SU-DHL-6 (cell line): ENCODE results near the gene NEK11.

ENCODE experiments used
- H2AFZ ChIP-seq: fragments of 200-600 bp; sonication (generic); 2 replicates; pipeline ENCODE4 v1.6.1; 2014; ENCODE audit warnings: low read depth, mild to moderate bottlenecking, moderate library complexity, mixed read lengths, antibody characterized with exemption, low read length; ENCODE audit not compliant: severe bottlenecking
- H3F3A ChIP-seq: fragments of 200-600 bp; shearing (Covaris generic); 2 replicates; pipeline ENCODE4 v1.6.0; 2016; ENCODE audit warnings: antibody characterized with exemption, mild to moderate bottlenecking; ENCODE audit not compliant: insufficient read depth
- H3K27ac ChIP-seq: fragments of 200-600 bp; sonication (generic); 2 replicates; pipeline ENCODE4 v1.5.1; 2016; ENCODE audit warnings: low read depth, mild to moderate bottlenecking, low read length, moderate library complexity, mixed read lengths
- H3K27me3 ChIP-seq: fragments of 200-600 bp; sonication (generic), shearing (Covaris generic); 2 replicates; pipeline ENCODE4 v1.6.0; 2014; ENCODE audit warnings: mild to moderate bottlenecking, low read length
- H3K36me3 ChIP-seq: fragments of 200-600 bp; sonication (generic); 2 replicates; pipeline ENCODE4 v1.6.1; 2014; ENCODE audit warnings: mild to moderate bottlenecking, low read length, mixed read lengths
- H3K4me2 ChIP-seq: fragments of 300-600, 200-600 bp; shearing (Covaris generic), sonication (generic); 2 replicates; pipeline ENCODE4 v1.6.0; 2014; ENCODE audit warnings: low read length, low read depth, mild to moderate bottlenecking; ENCODE audit not compliant: poor library complexity, severe bottlenecking
- H3K4me3 ChIP-seq: fragments of 200-600 bp; sonication (generic); 2 replicates; pipeline ENCODE4 v1.5.1; 2014; ENCODE audit warnings: antibody characterized with exemption, low read length, mild to moderate bottlenecking, mixed read lengths; ENCODE audit not compliant: insufficient read depth, poor library complexity, severe bottlenecking
- H3K79me2 ChIP-seq: fragments of 200-600 bp; sonication (generic); 2 replicates; pipeline ENCODE4 v1.6.1; 2014; ENCODE audit warnings: mild to moderate bottlenecking, low read length, moderate library complexity; ENCODE audit not compliant: insufficient read depth
- H3K9ac ChIP-seq: fragments of 200-600 bp; sonication (generic); 2 replicates; pipeline ENCODE4 v1.7.0; 2014; ENCODE audit warnings: mild to moderate bottlenecking, low read length
- H3K9me2 ChIP-seq: fragments of 200-600 bp; sonication (generic); replicated peaks from 2 replicates; pipeline ENCODE4 v1.6.1; 2014; ENCODE audit warnings: low read length; ENCODE audit not compliant: insufficient read depth
- H3K9me3 ChIP-seq: fragments of 200-600 bp; sonication (generic); 2 replicates; pipeline ENCODE4 v1.6.1; 2014; ENCODE audit warnings: low read length, mixed read lengths; ENCODE audit not compliant: insufficient read depth
- H4K20me1 ChIP-seq: fragments of 200-600 bp; sonication (generic); 2 replicates; pipeline ENCODE4 v1.6.1; 2014; ENCODE audit warnings: low read depth, mild to moderate bottlenecking, antibody characterized with exemption, low read length, moderate library complexity, mixed read lengths
- CTCF ChIP-seq: fragments of 200-600 bp; sonication (generic); IDR thresholded peaks from one replicate; pipeline ENCODE4 v1.5.1; 2017; ENCODE audit warnings: antibody characterized with exemption, mild to moderate bottlenecking, low read length, moderate library complexity; ENCODE audit not compliant: insufficient read depth, poor library complexity, severe bottlenecking
- EZH2phosphoT487 ChIP-seq: fragments of 200-600 bp; sonication (generic), shearing (Covaris generic); conservative IDR thresholded peaks from 2 replicates; pipeline ENCODE4 v1.6.1; 2018; ENCODE audit warnings: mild to moderate bottlenecking, antibody characterized with exemption, low read length, moderate library complexity, mixed read lengths

NEK11 gene

DNA sequence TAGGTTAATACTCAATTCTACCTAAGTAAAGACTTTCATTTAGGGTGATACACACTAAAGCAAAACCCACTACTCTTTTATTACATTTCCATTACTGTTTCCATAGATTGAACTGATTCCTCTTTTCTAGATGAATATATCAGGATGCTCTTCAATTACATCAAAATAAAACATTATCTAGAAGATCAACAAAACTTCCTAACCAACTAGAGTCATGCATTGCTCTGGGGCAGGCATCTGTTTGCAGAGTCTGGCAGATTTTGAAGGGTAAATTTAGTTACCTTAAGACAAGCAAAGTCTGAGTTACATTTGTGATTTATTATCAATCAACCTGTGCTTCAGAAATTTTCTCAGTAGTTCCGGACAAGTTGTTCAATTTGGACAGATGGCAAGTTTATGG, 117.1 kb downstream of the NEK11 start:
- Histone ChIP-seq H2AFZ (no peak overlapping the region), H3K27ac (no peak overlapping the region), H3K27me3 (no peaks in the 10 kb centered on the region), H3K4me2 (no peak overlapping the region), H3K9me3 (no peaks in the 10 kb centered on the region), H3K4me3 (no peak overlapping the region), H3K9me2 (no peaks in the 10 kb centered on the region), H3K36me3 (no peaks in the 10 kb centered on the region), H3K79me2 (no peaks in the 10 kb centered on the region), H3F3A (no peaks in the 10 kb centered on the region), H3K9ac (no peak overlapping the region), H4K20me1 (no peaks in the 10 kb centered on the region)
- no peak for TF ChIP-seq EZH2phosphoT487

GRCh38 chr3:131147534-131147933, 120.9 kb downstream of the NEK11 start:
- Histone ChIP-seq H3K9ac (no peak overlapping the region), H3K9me2 (no peaks in the 10 kb centered on the region), H3K27ac (no peak overlapping the region), H3K9me3 (no peaks in the 10 kb centered on the region), H3K79me2 (no peaks in the 10 kb centered on the region), H3F3A (no peaks in the 10 kb centered on the region), H2AFZ (no peak overlapping the region), H3K27me3 (no peaks in the 10 kb centered on the region), H3K4me3 (no peak overlapping the region), H3K4me2 (no peak overlapping the region), H3K36me3 (no peaks in the 10 kb centered on the region), H4K20me1 (no peaks in the 10 kb centered on the region)
- TF ChIP-seq EZH2phosphoT487 (no peak), CTCF (no peak)

DNA sequence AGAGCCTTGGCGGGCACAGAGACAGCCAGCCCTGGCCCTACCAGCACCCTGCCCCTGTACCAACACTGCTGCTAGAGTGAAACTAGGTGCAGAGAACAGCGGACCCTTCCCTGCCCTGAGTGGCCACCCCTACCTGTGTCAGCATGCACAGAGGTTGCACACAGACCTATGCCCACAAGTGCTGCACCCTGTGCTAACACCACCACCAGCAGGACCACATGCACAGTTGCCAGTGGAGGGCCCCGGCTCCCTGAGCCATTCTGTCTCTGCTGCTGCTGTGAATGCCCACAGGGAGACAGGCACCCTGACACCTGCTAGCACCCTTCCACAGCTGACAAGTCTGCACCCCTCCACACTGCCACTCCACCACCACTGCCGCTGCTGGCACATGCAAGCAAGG, 131.8 kb downstream of the NEK11 start:
- Histone ChIP-seq H2AFZ (no peak overlapping the region), H3K9me2 (no peaks in the 10 kb centered on the region), H3K27ac (no peak overlapping the region), H3K36me3 (no peaks in the 10 kb centered on the region), H3F3A (no peaks in the 10 kb centered on the region), H3K79me2 (no peaks in the 10 kb centered on the region), H3K4me3 (no peak overlapping the region), H3K4me2 (no peak overlapping the region), H3K9ac (no peak overlapping the region), H4K20me1 (no peaks in the 10 kb centered on the region), H3K27me3 (no peaks in the 10 kb centered on the region), H3K9me3 (no peaks in the 10 kb centered on the region)
- no peak for TF ChIP-seq CTCF
- no peak for TF ChIP-seq EZH2phosphoT487

DNA sequence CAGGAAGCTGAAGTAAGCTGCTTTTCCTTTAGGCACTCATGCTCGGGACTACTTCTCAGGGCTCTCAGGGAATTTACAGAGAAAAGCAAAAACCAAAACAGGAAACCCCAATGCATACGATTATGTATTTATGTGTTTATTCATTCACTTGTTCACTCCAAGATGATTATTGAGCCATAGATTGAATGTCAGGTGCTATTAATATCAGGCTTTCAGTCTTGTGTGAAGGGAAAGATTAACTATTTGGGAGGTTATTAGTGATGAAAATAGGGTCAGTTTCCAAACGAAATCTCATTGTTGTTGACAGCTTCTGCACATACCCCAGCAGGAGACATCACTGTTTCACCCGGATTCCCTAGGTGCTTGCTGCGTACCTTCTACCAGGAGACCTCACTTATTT, 135.8 kb downstream of the NEK11 start:
- no peak overlapping the region for H3K9ac ChIP-seq
- H3K36me3 ChIP-seq: no peaks in the 10 kb centered on the region
- H4K20me1 ChIP-seq: no peaks in the 10 kb centered on the region
- H3K27me3 ChIP-seq: no peaks in the 10 kb centered on the region
- no peaks in the 10 kb centered on the region for H3K9me2 ChIP-seq
- no peak overlapping the region for H3K4me2 ChIP-seq
- no peak for TF ChIP-seq CTCF
- TF ChIP-seq EZH2phosphoT487: no peak
- H3K9me3 ChIP-seq: no peaks in the 10 kb centered on the region
- no peak overlapping the region for H3K27ac ChIP-seq
- H3K4me3 ChIP-seq: no peak overlapping the region
- H3K79me2 ChIP-seq: no peaks in the 10 kb centered on the region
- H2AFZ ChIP-seq: no peak overlapping the region
- no peaks in the 10 kb centered on the region for H3F3A ChIP-seq
